ENCODE data around the gene SIGLECL1. TPM values are rescaled to one million over a fixed set of nuclear protein-coding genes. Genes with fewer than 3 reads are reported as not detected.

Gene SIGLECL1
- total RNA-seq (not detected), polyA plus RNA-seq (under 1 TPM in 1 of 2 donors, not detected in 1; 0.03 TPM)
- long read RNA-seq, donor 1, result 0 reads
- long read RNA-seq, donor 2, result 0 reads
- long read RNA-seq, donor 3, result 0 reads
- long read RNA-seq, donor 4, result 0 reads
- long read RNA-seq, donor 5, result 0 reads

- no peak for TF ChIP-seq CTCF (IDR thresholded peaks at IDR 0.05; ENCODE audit: control extremely low read depth, extremely low read depth)
- Histone ChIP-seq H3K27me3 (ENCODE audit: control insufficient read depth in 3 of 3, insufficient read depth in 3 of 3, low read length in 2 of 3) (no peaks in the 10 kb centered on the region), H3K36me3 (ENCODE audit: control insufficient read depth in 4 of 4, insufficient read depth in 4 of 4, low read length in 4 of 4) (no peaks in the 10 kb centered on the region), H3K27ac (ENCODE audit: low read depth in 1 of 2, low read length in 1 of 2) (no peak within 1 kb of the TSS), H3K9me3 (ENCODE audit: control insufficient read depth in 4 of 4, insufficient read depth in 3 of 4, low read length in 3 of 4) (peaks cover 0 to 5% (median 0%) of the 10 kb centered on the region in 4 donors), H3K4me1 (ENCODE audit: control insufficient read depth in 5 of 5, insufficient read depth in 5 of 5, low read length in 5 of 5) (no peaks in the 10 kb centered on the region), H3K4me3 (no peak within 1 kb of the TSS), H3K9ac (ENCODE audit: insufficient read depth in 1 of 2, low read length in 2 of 2) (no peak within 1 kb of the TSS)
- ATAC-seq (ENCODE audit: insufficient read depth, low FRiP score), result no peak
- no peak for DNase-seq
- WGBS, 2 donors, result 94 to 95% methylated on average over 23 of the region's 23 CpGs
Observed at GRCh38 chr19:51250786-51251467, at the start of gene SIGLECL1. Gene SIGLECL1, plus strand, starts transcription at chr19:51251080. Its CDS starts 12,993 bp downstream, at chr19:51264073.

- ATAC-seq (ENCODE audit: insufficient read depth, low FRiP score) (no peak), DNase-seq (no peak)
- Histone ChIP-seq H3K9me3 (ENCODE audit: control insufficient read depth in 4 of 4, insufficient read depth in 3 of 4, low read length in 3 of 4) (peaks cover 0 to 1% (median 0%) of the 10 kb centered on the region in 4 donors), H3K27me3 (ENCODE audit: control insufficient read depth in 3 of 3, insufficient read depth in 3 of 3, low read length in 2 of 3) (peaks cover 0 to 3% (median 2%) of the 10 kb centered on the region in 3 donors), H3K9ac (ENCODE audit: insufficient read depth in 1 of 2, low read length in 2 of 2) (no peak overlapping the region), H3K4me3 (no peak overlapping the region), H3K36me3 (ENCODE audit: control insufficient read depth in 4 of 4, insufficient read depth in 4 of 4, low read length in 4 of 4) (no peaks in the 10 kb centered on the region), H3K27ac (ENCODE audit: low read depth in 1 of 2, low read length in 1 of 2) (no peak overlapping the region), H3K4me1 (ENCODE audit: control insufficient read depth in 5 of 5, insufficient read depth in 5 of 5, low read length in 5 of 5) (no peaks in the 10 kb centered on the region)
- no peak for TF ChIP-seq CTCF (IDR thresholded peaks at IDR 0.05; ENCODE audit: control extremely low read depth, extremely low read depth)
- 51 to 53% methylated on average over 5 of the region's 5 CpGs for WGBS, 2 donors
Observed at GRCh38 chr19:51201712-51202111, 49.2 kb upstream of the SIGLECL1 start.

- 40 to 48% methylated on average over 3 of the region's 3 CpGs for WGBS, 2 donors
Observed at GRCh38 chr19:51203916-51204315, 47.0 kb upstream of the SIGLECL1 start.

More at GRCh38 chr19:51203916-51204315, 47.0 kb upstream of the SIGLECL1 start:
- ATAC-seq (ENCODE audit: insufficient read depth, low FRiP score) (no peak), DNase-seq (peak in 1 of 3 donors; percentile 3)
- Histone ChIP-seq H3K4me3 (no peak overlapping the region), H3K36me3 (ENCODE audit: control insufficient read depth in 4 of 4, insufficient read depth in 4 of 4, low read length in 4 of 4) (no peaks in the 10 kb centered on the region), H3K9me3 (ENCODE audit: control insufficient read depth in 4 of 4, insufficient read depth in 3 of 4, low read length in 3 of 4) (peaks cover 0 to 1% (median 0%) of the 10 kb centered on the region in 4 donors), H3K9ac (ENCODE audit: insufficient read depth in 1 of 2, low read length in 2 of 2) (no peak overlapping the region), H3K27ac (ENCODE audit: low read depth in 1 of 2, low read length in 1 of 2) (no peak overlapping the region), H3K4me1 (ENCODE audit: control insufficient read depth in 5 of 5, insufficient read depth in 5 of 5, low read length in 5 of 5) (no peaks in the 10 kb centered on the region), H3K27me3 (ENCODE audit: control insufficient read depth in 3 of 3, insufficient read depth in 3 of 3, low read length in 2 of 3) (peaks cover 0 to 6% (median 3%) of the 10 kb centered on the region in 3 donors)
- no peak for TF ChIP-seq CTCF (IDR thresholded peaks at IDR 0.05; ENCODE audit: control extremely low read depth, extremely low read depth)

Data from lung (tissue), 16 donors.